ENCODE results near the gene HSPB6. TPM values are rescaled to one million over a fixed set of nuclear protein-coding genes. Genes with fewer than 3 reads are reported as not detected.

The HSPB6 gene
- total RNA-seq, 1 donor from 2014 or later = 5.0 TPM

GRCh38 chr19:35716801-35717664 is 39.8 kb downstream of the HSPB6 start:
- Mint-ChIP-seq H3K9me3 (ENCODE audit: low read depth) (no peaks in the 10 kb centered on the region), H3K4me1 (ENCODE audit: low read depth) (peaks cover 26% of the 10 kb centered on the region), H3K4me3 (ENCODE audit: unreplicated experiment) (peak overlapping the region; percentile 96), H3K36me3 (ENCODE audit: low read depth) (peaks cover 3% of the 10 kb centered on the region), H3K27me3 (ENCODE audit: low read depth) (no peaks in the 10 kb centered on the region), H3K27ac (ENCODE audit: unreplicated experiment) (peak overlapping the region; percentile 97)
- TF ChIP-seq CTCF (IDR thresholded peaks at IDR 0.05) = peak; percentile 100
- peak; percentile 98 for DNase-seq (ENCODE audit: low spot score)

- Mint-ChIP-seq H3K36me3 (ENCODE audit: low read depth) (peaks cover 2% of the 10 kb centered on the region), H3K4me1 (ENCODE audit: low read depth) (peaks cover 29% of the 10 kb centered on the region), H3K4me3 (ENCODE audit: unreplicated experiment) (peak overlapping the region; percentile 96), H3K27ac (ENCODE audit: unreplicated experiment) (peak overlapping the region; percentile 97), H3K9me3 (ENCODE audit: low read depth) (no peaks in the 10 kb centered on the region), H3K27me3 (ENCODE audit: low read depth) (no peaks in the 10 kb centered on the region)
- TF ChIP-seq CTCF (IDR thresholded peaks at IDR 0.05) = no peak
- DNase-seq (ENCODE audit: low spot score) = peak; percentile 94
These were observed 40.6 kb downstream of the HSPB6 start for GRCh38 chr19:35715981-35716800.

DNA sequence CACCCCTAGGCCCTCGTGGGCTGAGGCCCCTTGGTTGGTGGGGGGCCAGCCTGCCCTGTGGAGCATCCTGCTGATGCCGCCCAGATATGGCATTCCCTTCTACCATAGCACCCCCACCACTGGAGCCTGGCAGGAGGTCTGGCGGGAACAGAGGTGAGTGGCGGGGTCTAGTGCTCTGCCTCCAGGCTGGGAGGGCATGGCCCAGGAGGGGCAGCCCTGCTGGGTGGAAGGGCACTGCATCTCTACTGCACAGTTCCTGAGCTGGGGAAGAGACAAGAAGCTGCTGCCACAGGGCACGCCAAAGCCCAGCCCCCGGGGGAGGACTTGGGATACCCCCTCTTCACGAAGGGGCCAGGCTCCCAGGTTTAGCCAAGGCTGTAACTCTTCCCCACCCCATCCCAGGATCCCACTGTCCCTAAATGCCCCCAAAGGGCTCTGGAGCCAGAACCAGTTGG is 41.4 kb downstream of the HSPB6 start:
- H3K9me3 Mint-ChIP-seq (ENCODE audit: low read depth) = no peaks in the 10 kb centered on the region
- H3K4me3 Mint-ChIP-seq (ENCODE audit: unreplicated experiment) = no peak overlapping the region
- H3K36me3 Mint-ChIP-seq (ENCODE audit: low read depth) = peaks cover 2% of the 10 kb centered on the region
- H3K4me1 Mint-ChIP-seq (ENCODE audit: low read depth) = peaks cover 30% of the 10 kb centered on the region
- TF ChIP-seq CTCF (IDR thresholded peaks at IDR 0.05) = no peak
- peak; percentile 83 for DNase-seq (ENCODE audit: low spot score)
- no peak overlapping the region for H3K27ac Mint-ChIP-seq (ENCODE audit: unreplicated experiment)
- H3K27me3 Mint-ChIP-seq (ENCODE audit: low read depth) = no peaks in the 10 kb centered on the region

- Mint-ChIP-seq H3K27ac (ENCODE audit: unreplicated experiment) (no peak overlapping the region), H3K4me3 (ENCODE audit: unreplicated experiment) (no peak overlapping the region), H3K36me3 (ENCODE audit: low read depth) (no peaks in the 10 kb centered on the region), H3K4me1 (ENCODE audit: low read depth) (peaks cover 27% of the 10 kb centered on the region), H3K27me3 (ENCODE audit: low read depth) (no peaks in the 10 kb centered on the region), H3K9me3 (ENCODE audit: low read depth) (no peaks in the 10 kb centered on the region)
- DNase-seq (ENCODE audit: low spot score) = no peak
- TF ChIP-seq CTCF (IDR thresholded peaks at IDR 0.05) = no peak
These were observed 42.1 kb downstream of the HSPB6 start for GRCh38 chr19:35714601-35715354.
